Pons (tissue), 1 donor: Measurements from ENCODE around the gene MSRB3.
"Not testable (repeated sequence)": the region's sequence is repeated elsewhere in the genome, so short reads cannot be mapped to it uniquely, and the experiment has no call there.

ENCODE experiments used
- DNase-seq: peaks from one replicate; pipeline ENCODE4 v3.0.0-alpha.2; 2016; ENCODE audit warnings: low spot score

MSRB3 gene

DNA sequence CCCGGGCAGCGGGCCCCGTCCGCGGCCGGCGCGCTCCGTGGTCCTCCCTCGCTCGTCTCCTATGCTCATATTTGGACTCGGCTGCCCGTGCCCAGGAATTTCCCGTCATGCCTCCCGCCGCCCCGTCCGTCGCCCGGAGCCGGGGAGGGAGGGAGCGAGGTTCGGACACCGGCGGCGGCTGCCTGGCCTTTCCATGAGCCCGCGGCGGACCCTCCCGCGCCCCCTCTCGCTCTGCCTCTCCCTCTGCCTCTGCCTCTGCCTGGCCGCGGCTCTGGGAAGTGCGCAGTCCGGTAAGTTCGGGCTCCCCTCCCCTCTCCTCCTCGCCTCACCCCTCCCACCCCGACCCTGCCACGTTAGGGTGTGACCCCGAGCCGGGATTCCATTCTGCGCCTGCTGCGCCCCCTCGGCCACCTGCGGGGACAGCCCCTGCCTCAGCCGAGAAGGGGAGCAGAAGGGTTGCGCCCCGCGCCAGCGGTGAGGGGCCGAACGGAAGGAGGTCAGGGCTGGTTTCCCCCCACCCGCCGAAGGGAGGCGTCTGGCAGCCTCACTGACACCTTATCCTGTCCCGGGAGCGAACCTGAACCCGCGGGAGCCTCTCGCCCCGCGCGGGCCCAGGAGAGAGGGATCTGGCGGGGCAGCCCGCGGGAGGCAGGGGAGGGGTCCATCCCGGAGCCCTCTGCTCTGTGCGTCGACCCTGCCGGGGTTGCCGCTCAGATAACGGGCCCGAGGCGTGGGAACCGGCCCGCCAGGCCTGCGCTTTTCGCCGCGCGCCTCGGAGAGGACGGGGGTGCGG is at the start of gene MSRB3:
MSRB3 (plus strand) TSS at position 108 of the 793 bp plus-strand sequence. CDS start 29,897 bp downstream, outside the sequence.
- no peak for DNase-seq

DNA sequence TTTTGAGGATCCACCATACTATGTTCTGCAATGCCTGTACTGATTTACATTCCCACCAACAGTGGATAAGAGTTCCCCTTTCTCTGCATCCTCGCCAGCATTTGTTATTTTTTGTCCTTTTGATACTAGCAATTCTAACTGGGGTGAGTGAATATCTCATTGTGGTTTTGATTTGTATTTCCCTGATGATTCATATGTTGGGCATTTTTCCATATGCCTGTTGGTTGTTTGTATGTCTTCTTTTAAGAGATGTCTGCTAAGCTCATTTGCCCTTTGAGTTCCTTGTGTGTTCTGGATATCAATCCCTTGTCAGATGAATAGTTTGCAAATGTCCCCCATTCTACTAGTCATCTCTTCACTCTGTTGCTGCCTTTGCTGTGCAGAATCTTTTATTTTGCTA is 49.0 kb upstream of the MSRB3 start:
- no peak for DNase-seq

DNA sequence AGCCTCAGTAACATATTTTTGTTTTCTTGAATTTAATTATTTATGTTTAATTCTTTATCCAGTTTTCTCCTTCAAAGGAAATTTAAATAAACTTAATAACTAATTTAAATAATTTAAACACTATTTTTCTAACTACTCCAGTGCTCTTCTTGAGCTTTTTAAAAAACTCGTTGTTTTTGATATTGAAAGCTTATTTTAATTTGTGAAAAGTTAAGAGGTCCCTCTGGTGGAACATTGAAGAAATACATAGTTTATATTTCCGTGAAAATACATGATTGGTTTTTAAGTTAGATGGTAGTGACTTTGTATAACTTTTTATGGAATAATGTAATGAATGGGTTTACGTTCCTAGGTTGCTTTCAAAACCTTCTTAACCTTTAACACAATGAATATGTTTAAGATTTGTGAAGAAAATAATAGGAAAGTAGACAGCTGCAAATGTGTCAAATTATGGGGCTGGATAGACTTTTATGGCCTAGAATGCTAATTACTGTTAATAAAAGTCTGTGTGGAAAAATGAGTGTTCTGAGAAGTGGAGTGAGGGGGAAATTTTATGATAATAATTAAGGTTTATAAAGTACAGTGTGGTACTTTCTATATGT is 45.9 kb upstream of the MSRB3 start:
- DNase-seq: peak; percentile 19

DNA sequence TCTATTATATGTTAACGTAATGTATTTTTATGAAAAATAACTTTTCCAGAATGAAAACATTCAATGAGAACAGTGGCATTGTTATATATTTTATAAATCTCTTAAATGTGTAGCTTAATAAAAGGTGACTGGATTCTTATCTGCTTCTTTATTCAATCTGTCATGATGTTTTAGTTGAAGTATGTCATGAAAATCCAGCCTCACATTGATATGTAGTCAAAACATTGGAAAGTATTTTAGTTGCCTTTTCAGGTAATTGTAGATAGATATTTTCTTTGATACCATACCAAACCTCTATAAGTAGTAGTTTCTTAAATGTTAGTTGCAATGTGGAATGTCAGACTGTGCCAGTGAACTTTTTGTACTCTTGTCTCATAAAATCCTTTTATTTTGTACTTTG is 41.3 kb upstream of the MSRB3 start:
- no peak for DNase-seq

DNA sequence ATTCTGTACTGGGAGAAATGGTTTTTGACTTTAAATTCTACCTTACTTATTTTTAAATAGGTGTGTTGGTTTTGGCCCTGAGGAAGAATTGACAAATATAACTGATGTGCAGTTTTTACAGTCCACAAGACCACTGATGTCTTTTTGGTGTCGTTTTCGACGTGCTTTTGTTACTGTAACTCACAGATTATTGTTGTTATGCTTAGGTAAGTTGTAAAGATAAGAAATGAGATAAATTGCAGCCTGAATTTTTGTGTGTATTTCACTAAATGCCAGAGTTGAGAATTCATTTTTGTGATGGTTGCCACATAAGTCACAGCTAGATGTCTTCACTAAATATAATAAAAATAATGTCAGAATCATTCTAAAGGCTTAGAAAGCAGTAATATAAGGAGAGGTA is 39.9 kb upstream of the MSRB3 start:
- no peak for DNase-seq

DNA sequence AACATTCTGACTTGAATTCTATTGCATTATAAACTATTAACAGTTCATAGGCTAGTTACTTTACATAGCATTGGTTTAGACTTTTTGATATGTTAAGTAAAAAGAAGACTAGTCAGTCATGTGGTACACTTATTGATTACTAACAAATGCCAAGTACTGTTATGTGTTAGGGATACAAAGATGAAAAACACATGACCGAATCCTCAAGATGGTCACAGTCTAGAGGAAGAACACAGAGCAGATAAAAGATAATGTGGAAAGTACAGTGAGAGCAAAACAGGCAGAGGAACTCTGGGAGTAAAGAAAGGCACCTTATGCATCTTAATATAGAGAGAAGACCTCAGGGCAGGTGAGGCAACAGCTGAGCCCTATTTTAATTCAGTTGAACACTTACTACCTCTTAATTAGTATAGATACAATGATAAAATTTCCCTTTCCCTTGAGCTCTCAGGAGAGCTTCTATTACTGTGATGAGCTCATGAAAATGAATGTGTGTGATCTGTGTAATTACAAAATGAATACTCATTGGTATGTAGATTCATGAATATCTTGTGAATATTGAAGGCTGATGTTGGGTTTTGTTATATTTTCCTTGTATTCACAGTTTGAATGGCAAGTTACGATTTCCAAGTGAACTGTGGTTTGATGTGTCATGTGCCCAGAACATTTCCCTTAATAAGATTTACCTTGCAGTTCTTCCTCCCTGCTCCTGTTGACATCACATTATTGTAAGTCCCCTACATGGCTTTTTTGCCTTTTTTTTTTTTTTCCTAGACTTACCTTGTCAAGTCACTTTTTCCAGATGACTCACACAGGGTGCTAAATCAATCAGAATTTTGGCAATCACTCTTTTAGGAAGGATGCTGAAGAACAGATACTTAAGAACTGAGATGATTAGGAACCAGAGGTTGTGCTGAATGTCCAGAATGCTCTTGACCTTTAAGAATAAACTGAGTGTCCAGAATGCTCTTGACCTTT is 29.5 kb upstream of the MSRB3 start:
- no peak for DNase-seq

DNA sequence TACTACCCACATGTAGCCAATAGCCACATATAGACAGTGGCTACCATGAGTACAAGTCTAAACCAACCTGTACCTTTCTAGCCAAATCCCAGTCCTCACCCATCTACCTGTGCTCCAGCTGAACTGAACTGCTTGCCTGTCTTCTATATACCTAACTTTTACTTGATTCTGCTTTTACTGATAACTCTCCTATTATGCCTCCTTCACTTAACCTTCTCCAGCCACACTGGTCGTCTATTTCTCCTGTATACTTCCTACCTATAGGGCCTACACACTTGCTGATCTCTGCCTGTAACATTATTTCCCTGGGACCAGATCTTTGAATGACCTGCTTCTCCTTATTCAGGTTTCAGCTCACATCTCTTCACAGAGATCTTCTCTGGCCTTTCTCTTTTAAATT is 26.0 kb upstream of the MSRB3 start:
- DNase-seq: no peak

DNA sequence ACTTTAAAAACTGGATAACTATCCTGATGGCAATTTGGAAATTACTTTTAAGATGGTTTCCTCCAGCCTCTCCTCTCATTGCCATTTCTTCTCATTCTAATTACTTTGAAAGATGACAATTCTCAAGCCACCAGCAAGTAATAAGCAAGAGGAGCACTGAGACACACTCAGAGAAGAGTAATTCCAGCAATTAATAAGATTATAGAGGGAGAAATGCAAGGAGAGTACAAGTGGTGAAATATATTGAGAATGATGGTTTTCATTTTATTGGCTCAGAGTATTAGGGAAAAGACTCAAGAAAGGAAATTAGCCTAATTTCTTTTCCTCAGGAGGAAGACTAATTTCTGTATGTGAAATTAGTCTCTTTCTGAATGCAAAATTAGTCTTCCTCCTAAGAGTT is 20.5 kb upstream of the MSRB3 start:
- DNase-seq: no peak

DNA sequence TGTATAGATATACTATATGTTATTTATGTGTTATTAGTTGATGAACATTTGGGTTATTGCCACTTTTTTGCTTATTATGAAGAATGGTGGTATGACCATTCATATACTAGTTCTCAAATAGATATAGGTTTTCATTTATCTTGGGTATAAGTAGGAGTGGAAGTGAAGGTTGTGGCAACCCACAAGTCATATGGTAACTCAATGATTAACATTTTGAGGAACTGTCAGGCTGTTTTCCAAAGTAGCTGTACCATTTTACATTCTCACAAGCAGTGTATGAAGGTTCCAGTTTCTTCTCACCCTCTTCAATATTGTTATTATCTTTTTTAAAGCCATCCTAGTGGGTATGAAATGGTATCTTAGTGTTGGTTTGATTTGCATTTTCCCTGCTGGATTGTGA is 19.0 kb upstream of the MSRB3 start:
- no peak for DNase-seq

DNA sequence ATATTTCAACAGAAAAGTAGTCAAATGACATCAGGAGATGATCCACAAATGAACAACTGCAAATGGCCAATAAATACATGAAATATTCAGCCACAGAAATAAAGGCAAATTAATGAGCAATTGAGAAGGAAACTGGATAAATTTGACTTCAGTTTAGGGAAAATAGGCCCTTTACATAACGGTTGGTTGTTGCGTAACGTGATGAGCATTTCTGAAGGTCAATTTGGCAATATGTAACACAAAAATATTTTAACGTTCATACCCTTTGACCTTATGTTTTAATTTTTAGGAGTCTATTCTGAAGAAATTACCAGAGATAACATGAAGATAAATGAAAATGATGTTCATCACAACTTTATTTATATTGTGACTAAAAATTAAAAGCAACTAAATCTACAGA is 14.7 kb upstream of the MSRB3 start:
- DNase-seq: no peak

DNA sequence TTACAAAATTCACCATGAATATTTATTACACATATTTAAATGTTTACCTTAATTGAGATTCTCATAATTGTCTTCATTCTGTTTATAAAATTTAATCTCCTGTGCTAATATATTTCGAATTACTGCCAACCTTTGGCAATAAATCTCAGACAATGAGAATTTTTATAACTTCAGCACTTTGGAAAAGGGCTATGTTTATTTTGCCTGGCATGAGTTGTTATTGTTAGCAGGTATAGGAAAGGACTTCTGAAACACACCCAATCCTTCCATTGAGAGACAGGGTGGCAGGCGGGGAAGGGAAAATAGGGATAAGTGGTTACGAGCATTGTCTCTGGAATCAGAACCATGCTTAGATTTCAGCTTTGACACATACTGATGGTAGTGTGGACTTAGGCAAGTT is 12.1 kb upstream of the MSRB3 start:
- no peak for DNase-seq

DNA sequence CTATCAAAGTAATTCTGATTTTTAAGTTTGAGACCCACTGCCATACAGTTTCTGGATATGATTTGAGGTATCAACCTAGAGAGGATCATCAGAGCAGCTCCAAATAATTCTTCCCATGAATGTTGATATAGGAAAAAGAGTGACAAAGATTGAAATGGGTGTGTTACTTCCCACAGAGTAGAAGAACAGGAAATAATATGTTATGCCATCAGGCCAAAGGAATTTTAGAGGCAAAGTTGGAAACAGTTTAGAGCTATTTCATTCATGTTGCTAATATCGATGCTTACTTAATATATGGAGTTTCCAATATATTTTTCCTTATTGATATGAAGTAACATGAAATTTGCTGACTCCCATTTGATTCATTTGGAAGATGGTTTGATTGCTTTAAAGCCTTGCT is 8.9 kb upstream of the MSRB3 start:
- no peak for DNase-seq

DNA sequence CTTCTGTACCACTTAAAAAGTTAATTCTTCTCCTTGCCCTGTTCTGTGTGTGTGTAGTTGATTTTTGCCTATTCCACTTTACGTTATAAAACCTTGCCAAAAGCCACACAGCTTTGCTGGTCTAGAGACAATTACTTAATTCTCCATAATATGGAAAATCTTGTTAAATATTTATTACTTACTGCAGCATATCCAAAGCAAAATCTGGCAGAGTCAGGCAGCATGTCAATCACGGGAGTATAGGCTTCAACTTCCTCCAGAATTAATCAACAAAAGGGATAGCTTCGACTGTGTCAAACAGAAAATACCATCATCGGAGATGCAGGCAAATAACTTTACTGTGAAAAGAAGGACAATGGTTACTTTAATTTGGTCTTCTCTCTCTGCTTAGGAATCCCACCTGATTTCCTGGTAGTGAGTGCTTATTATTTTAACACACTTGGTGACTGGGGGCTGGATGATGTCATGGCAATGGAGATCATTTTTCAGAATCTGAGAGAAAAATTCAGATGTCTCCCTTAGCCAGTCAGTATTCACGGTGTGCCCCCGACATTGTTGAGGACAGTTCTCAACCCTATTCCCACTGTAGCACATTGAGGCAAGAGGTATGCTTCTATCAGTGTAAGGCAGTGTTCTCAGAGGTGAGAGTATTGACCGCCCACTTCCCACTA is 3.7 kb upstream of the MSRB3 start:
- no peak for DNase-seq

DNA sequence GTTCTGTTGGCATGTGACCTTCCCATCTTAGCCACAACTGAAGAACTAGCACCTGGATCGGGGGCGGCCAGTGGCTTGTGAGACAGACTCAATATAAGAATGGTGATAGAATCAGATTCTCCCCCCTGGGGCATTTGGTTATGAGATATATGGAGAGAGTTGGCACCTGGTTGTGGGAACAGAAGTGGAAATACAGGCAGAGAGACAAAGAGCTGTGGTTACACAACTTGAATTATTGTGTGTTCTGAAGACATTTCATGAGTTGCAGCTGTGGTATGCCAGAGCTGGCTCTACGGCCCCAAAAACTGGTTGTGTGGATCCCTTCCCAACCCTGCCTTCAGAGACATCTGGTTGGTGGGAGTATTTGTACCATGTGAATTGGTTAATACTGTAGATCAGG is 2.9 kb upstream of the MSRB3 start:
- no peak for DNase-seq

DNA sequence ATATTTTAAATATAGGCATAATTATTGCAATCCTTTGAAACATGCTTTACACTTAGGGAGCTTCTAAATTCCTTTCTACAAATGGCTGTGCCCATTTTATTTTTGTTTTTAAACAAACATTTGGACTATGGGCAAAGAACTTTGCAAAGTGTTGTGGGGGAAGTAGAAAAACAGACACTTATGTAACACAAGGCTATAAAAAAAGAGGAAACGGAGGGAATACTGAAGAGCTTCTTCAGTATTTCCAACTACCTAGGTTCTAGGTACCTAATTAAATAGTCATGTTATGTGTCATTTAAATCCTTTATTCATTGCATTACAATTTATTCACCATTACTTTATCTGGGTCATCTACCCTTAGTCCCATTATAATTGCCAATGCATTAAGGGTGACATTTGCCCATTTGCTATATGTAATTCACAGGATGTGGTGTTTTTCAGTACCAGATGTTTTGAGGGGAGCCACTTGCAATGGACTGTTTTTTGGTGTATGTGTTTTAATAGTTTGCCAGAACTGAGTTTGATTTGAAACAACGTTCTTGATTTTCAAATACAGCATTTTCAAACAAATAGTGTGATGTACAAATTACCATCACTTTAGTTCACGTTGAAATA is 1.5 kb upstream of the MSRB3 start:
- DNase-seq: no peak

DNA sequence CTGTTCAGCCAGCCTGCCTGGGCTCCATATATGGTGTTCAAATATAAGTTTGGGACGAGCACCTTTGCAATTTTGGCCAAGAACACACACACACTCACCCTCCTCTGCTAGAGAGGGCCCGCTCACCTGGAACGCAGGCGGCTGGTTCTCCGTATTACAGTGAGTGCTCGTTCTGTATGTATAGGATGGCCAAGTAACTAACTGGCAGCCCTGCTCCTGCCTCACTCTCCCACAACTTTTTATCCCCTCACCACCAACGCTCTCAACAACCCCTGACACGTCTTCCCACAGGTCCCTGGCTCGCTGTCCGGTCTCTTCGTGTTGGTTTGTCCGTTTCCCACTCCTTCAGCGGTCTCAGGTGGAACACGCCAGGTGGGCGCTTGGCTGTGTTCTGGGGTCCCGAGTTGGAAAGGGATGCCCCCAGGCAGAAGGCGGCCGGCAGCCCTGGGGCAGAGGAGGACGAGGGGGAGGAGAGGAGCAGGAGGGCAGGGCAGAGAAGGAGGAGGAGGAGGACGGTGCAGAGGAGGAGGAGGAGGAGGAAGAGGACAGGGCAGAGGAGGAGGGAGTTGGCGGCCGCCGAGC is 398 bp upstream of the MSRB3 start:
- DNase-seq: no peak

DNA sequence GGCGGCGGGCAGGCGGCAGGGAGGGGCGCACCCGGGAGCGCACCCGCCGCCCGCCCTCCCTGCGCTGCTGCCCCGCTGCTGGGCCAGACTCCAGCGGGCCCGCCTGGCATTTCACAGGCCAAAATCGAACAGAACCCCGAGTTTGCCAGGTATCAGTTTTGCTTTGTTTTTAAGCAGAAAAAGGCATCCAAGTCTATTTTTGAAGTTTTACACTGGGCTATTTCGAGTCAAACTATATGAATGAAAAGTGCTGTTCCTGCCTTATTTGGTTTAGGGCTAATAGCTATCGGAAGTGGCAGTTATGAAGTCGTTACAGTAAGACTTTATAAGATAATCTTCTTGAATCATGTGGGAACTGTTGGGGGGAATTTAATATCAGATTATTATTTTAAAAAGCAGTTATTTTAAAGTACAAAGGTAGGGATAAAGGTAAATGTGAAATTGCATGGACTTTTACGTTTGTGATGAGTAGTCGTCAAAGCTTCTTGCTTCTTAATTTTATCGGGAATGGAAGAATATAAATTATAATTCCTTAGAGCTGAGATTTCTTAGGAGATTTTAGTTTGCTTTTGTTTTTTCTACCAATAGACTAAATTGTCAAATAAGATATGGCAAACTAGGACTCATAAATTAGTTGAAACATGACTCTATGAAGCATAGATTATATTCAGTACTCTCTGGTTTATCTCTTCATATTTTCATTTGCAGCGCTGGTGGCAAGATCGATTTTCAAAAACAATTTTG is 1.1 kb downstream of the MSRB3 start:
- no peak for DNase-seq

DNA sequence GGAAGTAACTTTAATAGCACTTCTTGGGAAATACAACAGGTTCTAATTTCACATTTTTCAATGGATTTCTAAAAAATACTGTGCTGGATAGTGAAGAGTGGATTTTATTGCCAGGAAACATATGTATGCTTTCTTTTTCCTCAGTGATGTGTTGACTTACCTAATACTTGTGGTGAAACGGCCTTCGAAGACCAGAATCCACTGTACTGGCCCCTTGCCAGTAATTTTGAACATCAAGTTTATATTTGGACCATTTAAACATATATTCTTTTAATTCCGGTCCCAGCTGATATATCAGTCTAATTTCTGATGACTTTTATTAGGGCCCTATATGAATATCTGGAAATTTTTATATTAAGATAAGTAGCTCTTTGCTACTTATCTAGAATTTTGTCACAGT is 1.8 kb downstream of the MSRB3 start:
- DNase-seq: no peak

DNA sequence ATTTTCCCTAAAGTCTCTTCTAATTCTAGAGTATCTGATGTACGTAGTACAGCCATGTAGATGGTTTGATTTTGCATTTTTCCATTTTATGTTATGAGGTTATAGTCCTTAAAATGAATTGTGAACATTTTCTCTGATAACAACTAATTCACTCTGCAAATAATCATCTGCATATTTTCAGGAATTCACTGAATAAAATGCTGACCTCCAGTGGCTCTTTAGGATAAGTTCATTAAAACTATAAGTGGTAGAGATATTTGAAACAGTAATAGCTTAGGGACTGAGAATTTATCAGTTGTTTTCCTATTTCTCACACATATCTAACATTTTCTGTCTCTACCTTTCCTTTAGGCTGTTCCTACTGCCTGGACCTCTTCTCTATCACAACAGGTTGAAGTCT is 4.4 kb downstream of the MSRB3 start:
- no peak for DNase-seq

DNA sequence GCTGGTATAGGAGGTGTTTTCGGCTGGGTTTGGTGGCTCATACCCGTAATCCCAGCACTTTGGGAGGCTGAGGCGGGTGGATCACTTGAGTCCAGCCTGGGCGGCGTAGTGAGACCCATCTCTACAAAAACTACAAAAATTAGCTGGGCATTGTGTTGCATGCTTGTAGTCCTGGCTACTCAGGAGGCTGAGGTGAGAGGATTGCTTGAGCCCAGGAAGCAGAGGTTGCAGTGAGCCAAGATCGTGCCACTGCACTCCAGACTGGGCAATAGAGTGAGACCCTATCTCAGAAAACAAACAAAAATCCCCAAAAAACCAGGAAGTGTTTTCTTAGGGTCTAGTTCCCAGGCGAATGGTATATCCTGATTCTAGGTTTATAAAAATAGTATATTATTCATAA is 7.0 kb downstream of the MSRB3 start:
- DNase-seq: not testable (repeated sequence)

DNA sequence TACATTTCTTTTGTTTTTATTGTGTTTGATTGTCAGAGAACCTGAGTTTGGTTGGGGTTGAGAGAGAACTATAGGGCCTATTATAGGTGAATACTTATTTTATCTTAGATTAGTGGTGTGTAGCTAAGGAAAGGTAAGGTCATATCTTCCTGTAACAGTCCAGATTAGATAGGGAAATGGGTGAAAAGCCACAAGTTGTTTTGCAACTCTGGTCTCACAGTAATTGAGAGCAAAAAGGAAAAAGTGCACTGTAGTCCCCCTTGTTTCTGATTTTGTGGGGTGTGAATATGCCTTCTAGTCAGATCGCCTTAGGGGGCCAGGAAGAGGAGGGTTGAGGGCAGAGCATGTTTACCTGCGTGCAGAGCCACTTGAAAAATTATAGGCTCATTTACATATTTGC is 8.9 kb downstream of the MSRB3 start:
- no peak for DNase-seq
